HG03175 (cell line): Measurements from ENCODE around the gene MAGEH1.

Experiments used
- ATAC-seq: cut with Tn5 transposase; IDR thresholded peaks from one replicate; pipeline ENCODE4 v1.9.1; 2021; ENCODE audit warnings: mild to moderate bottlenecking, moderate library complexity; ENCODE audit not compliant: unreplicated experiment

The MAGEH1 gene

DNA sequence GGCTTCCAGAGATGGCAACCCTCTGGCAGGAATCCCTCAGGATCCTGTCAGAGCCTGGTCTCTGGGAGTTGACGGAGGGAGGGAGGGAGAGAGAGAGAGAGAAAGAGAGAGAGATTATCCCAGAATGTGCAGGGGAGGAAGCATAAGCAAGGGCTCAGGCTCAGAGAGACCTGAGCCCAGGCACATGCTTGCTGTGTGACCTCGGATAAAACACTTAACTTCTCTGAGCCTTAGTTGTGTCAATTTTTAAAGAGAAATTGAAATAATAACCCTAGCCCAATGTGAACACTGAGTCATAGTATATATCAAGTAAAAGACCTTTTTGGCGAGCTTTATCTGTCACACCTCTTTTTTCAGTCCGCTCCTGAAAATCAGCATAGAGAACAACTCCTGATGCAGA lies 38.2 kb downstream of the MAGEH1 start:
- no peak for ATAC-seq

DNA sequence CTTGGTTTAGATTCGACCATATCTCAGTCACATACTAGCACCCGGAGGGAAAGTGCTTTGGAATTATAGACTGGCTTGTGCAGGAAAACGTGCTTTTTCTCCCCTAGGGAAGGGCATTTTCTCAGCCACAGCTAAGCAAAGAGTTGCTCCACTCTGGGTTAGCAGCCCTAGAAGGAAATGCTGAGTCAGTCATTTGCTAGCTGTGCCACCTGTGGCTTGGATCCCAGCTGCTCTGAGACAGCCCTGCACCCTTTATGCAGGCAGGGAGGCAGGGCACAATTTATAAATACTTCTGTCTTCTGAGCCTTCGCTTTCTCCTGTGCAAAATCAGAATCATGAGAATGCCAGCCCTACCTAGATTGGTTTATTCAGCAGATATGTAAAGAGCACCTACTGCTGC lies 39.0 kb downstream of the MAGEH1 start:
- no peak for ATAC-seq
